Uterus (tissue), 4 donors: ENCODE measurements around the gene LMAN2L. TPM values are rescaled to one million over a fixed set of nuclear protein-coding genes. Genes with fewer than 3 reads are reported as not detected.

ENCODE experiments used
- DNase-seq, 2 donors: peaks; one replicate each; pipeline ENCODE4 v3.0.0-alpha.2; 2019 to 2020
- H3K27ac ChIP-seq, 2 donors: fragments of 200-600 bp; sonication (generic); 1 replicate in 1 of 2; 2 replicates in 1 of 2; pipeline ENCODE4 v1.5.1; 2016 to 2018
- H3K27me3 ChIP-seq, 2 donors: fragments of 200-600 bp; sonication (generic); one replicate each; pipeline ENCODE4 v1.5.1; 2018 to 2019; ENCODE audit warnings: control low read depth in 1 of 2
- H3K36me3 ChIP-seq, 2 donors: fragments of 200-600 bp; sonication (generic); one replicate each; pipeline ENCODE4 v1.5.1; 2019; ENCODE audit warnings: control low read depth in 1 of 2
- H3K4me1 ChIP-seq, 2 donors: fragments of 200-600 bp; sonication (generic); one replicate each; pipeline ENCODE4 v1.5.1; 2018 to 2019; ENCODE audit warnings: control low read depth in 1 of 2
- H3K4me3 ChIP-seq, 2 donors: fragments of 200-600 bp; sonication (generic); 1 replicate in 1 of 2; 2 replicates in 1 of 2; pipeline ENCODE4 v1.5.1; 2018 to 2019; ENCODE audit warnings: mild to moderate bottlenecking in 1 of 2
- H3K9me3 ChIP-seq, 2 donors: fragments of 200-600 bp; sonication (generic); one replicate each; pipeline ENCODE4 v1.5.1; 2019; ENCODE audit warnings: control low read depth in 1 of 2
- CTCF ChIP-seq, 4 experiments: fragments of 200-600 bp in 2 of 4; fragments of 450-650 bp in 2 of 4; sonication (generic) in 2 of 4; IDR thresholded peaks; one replicate each; pipeline ENCODE4 v1.5.1; 2016 to 2019; ENCODE audit warnings: antibody characterized with exemption in 4 of 4, mild to moderate bottlenecking in 2 of 4, moderate library complexity in 1 of 4
- POLR2A ChIP-seq, 2 donors: fragments of 450-650 bp; IDR thresholded peaks; one replicate each; pipeline ENCODE4 v1.6.1; 2016; ENCODE audit warnings: antibody characterized with exemption in 2 of 2, mild to moderate bottlenecking in 1 of 2, moderate library complexity in 1 of 2
- intact Hi-C: fragments of 100-400 bp; cut with DNase I; formaldehyde crosslinking; loops from one replicate; pipeline ENCODE4 v1.15.1; 2023; ENCODE audit warnings: low total_unique reads
- total RNA-seq, 4 donors: library from RNA; depleted of rRNA in 3 of 4; stranded (reverse); fragments of >200 nt in 3 of 4; gene quantifications; one replicate each; pipeline versions ENCODE4 v1.1.0 to v1.2.4, GENCODE V29; 2014 to 2023
- donor health status: DM: yes; HTN: yes; CAD: no.

LMAN2L gene
- total RNA-seq, 4 donors from 2014 or later = 13.8 to 51.2 (median 20.9) TPM

DNA sequence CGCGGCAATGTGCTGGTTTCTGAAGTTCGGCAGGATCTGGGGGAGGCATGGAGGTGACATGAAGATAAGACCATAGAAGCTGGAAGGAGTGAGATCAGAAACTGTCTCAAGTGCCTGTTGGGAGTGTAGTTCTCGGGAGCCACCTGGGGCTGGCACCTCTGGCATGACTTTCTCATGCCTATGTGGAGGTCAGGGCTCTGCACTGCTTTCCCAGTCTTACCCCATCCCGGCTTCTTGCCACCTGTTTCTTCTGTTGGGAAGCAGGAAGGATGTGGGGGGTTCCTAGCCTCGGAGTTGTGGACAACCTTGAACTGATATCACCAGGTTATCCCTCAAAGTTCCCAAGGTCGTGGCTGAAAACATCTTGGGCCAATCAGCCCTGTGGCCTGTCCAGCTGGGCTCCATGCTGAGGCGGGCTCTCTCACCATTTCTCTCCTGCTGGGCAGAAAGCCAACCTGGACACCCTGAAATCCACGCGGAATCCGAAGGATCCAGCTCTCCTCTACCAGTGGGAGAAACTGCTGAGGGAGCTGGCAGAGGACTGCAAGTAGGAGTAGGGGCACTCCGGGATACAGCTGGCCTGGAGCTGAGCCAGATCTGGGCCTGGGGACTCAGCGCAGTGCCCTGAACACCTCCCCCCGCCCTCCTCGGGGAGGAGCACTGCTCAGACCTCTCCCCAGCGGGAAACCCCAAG lies 54.8 kb downstream of the LMAN2L start:
- no peak for DNase-seq

DNA sequence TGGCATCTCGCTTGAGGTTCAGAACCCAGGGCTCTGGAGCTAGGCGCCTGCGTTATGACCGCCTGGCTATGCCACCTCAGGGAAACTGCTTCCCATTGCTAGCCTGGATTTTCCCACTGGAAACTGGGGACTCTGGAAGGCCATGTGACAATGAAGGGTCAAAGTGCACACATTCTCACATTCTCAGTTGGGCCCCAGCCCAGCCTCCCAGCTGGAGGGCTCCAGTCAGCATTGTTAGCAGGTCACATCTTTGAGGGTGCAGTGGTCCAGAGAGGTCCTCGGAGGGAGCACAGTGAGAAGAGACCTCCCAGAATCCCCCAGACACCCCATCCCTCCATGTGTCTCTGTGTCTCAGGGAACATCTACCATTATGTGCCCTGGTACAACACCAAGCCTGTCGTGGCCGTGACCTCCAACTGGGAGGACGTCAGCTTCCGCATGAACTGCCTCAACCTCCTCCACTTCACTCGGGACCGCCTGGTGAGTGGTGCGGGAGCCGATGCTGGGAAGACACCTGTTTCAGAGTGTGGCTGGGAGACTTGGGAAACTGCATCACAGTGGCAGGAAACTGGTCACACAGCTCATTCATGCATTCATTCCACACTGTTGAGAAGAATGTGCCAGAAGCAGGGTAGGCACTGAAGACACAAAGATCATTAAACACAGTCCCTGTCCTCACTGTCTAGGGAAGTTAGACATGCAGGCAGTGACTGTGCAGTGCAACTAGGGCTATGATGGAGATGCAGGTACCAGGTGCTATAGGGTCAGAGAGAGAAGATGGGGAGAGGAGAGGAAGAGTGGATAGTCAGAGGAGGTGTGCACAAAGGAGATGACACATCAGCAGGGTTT lies 55.7 kb downstream of the LMAN2L start:
- Histone ChIP-seq H3K4me1 (no peaks in the 10 kb centered on the region), H3K27ac (no peak overlapping the region), H3K36me3 (no peaks in the 10 kb centered on the region), H3K4me3 (no peak overlapping the region), H3K9me3 (no peaks in the 10 kb centered on the region), H3K27me3 (no peaks in the 10 kb centered on the region)
- TF ChIP-seq CTCF (IDR thresholded peaks at IDR 0.05) = no peak
- no peak for TF ChIP-seq POLR2A (IDR thresholded peaks at IDR 0.05)
- DNase-seq = no peak
- intact Hi-C loops = no loop called here

More for the DNA sequence above, 54.8 kb downstream of the LMAN2L start:
- TF ChIP-seq CTCF (IDR thresholded peaks at IDR 0.05) (no peak), POLR2A (IDR thresholded peaks at IDR 0.05) (no peak)
- Histone ChIP-seq H3K4me1 (no peaks in the 10 kb centered on the region), H3K9me3 (no peaks in the 10 kb centered on the region), H3K27ac (no peak overlapping the region), H3K27me3 (no peaks in the 10 kb centered on the region), H3K36me3 (no peaks in the 10 kb centered on the region), H3K4me3 (no peak overlapping the region)
- intact Hi-C loops = no loop called here

DNA sequence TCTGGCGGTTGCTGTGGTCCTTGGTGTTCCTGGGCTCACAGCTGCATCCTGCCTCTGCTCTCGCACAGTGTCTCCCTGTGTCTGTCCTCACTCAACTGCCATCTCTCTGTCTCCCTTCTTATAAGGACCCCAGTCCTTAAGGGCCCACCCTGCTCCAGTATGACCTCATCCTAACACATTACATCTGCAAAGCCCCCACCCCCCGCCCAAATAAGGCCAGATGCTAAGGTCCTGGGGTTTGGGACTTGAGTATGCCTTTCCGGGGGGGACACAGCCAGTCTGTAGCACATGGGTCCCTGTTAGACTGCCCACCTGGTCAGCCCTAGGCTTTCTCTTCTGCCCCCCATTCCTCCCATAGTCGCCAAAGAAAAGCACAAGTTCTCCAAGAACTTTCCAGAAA lies 56.6 kb downstream of the LMAN2L start:
- intact Hi-C loops = no loop called here
- no peak for DNase-seq

DNA sequence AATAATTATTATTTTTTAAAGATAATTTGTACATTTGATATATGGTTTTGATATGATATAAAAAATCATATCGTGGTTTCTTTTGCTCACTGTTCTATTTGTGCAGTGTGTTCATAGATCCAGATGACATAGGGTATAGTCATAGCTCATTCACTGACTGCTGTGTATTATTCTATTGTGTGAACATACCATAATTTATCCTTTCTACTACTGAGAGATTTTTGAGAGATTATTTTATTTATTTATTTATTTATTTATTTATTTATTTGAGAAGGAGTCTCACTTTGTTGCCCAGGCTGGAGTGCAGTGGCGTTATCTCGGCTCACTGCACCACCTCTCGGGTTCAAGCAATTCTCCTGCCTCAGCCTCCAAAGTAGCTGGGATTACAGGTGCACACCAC lies 58.3 kb downstream of the LMAN2L start:
- TF ChIP-seq CTCF (IDR thresholded peaks at IDR 0.05) (no peak), POLR2A (IDR thresholded peaks at IDR 0.05) (no peak)
- intact Hi-C loops = no loop called here
- Histone ChIP-seq H3K9me3 (no peaks in the 10 kb centered on the region), H3K27me3 (no peaks in the 10 kb centered on the region), H3K4me3 (no peak overlapping the region), H3K36me3 (no peaks in the 10 kb centered on the region), H3K27ac (no peak overlapping the region), H3K4me1 (no peaks in the 10 kb centered on the region)
- DNase-seq = no peak

More for the DNA sequence above, 56.6 kb downstream of the LMAN2L start:
- Histone ChIP-seq H3K27me3 (no peaks in the 10 kb centered on the region), H3K4me1 (no peaks in the 10 kb centered on the region), H3K9me3 (no peaks in the 10 kb centered on the region), H3K36me3 (no peaks in the 10 kb centered on the region), H3K27ac (no peak overlapping the region), H3K4me3 (no peak overlapping the region)
- TF ChIP-seq CTCF (IDR thresholded peaks at IDR 0.05) (no peak), POLR2A (IDR thresholded peaks at IDR 0.05) (no peak)

- Histone ChIP-seq H3K4me3 (no peak overlapping the region), H3K27me3 (no peaks in the 10 kb centered on the region), H3K36me3 (no peaks in the 10 kb centered on the region), H3K9me3 (no peaks in the 10 kb centered on the region), H3K27ac (no peak overlapping the region), H3K4me1 (no peaks in the 10 kb centered on the region)
- DNase-seq = no peak
- intact Hi-C loops = no loop called here
- TF ChIP-seq POLR2A (IDR thresholded peaks at IDR 0.05) (no peak), CTCF (IDR thresholded peaks at IDR 0.05) (no peak)
Measured at GRCh38 chr2:96680561-96681141, 59.2 kb downstream of the LMAN2L start.
